Measurements from ENCODE around the gene PHC2. TPM values are rescaled to one million over a fixed set of nuclear protein-coding genes. Genes with fewer than 3 reads are reported as not detected.
A peak's percentile ranks its signal among the peaks of the same experiment; 100 is the strongest.

PHC2 gene
- total RNA-seq, 1 donor from 2014 or later: 135 TPM

- H3K27ac Mint-ChIP-seq: no peak overlapping the region
- no peak for DNase-seq (ENCODE audit: low spot score, unreplicated experiment)
- H3K4me3 Mint-ChIP-seq (ENCODE audit: low read depth): no peak overlapping the region
- H3K4me1 Mint-ChIP-seq (ENCODE audit: low read depth): peaks cover 47% of the 10 kb centered on the region
- TF ChIP-seq, protein P1, sequence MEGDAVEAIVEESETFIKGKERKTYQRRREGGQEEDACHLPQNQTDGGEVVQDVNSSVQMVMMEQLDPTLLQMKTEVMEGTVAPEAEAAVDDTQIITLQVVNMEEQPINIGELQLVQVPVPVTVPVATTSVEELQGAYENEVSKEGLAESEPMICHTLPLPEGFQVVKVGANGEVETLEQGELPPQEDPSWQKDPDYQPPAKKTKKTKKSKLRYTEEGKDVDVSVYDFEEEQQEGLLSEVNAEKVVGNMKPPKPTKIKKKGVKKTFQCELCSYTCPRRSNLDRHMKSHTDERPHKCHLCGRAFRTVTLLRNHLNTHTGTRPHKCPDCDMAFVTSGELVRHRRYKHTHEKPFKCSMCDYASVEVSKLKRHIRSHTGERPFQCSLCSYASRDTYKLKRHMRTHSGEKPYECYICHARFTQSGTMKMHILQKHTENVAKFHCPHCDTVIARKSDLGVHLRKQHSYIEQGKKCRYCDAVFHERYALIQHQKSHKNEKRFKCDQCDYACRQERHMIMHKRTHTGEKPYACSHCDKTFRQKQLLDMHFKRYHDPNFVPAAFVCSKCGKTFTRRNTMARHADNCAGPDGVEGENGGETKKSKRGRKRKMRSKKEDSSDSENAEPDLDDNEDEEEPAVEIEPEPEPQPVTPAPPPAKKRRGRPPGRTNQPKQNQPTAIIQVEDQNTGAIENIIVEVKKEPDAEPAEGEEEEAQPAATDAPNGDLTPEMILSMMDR (IDR thresholded peaks at IDR 0.05; ENCODE audit: unreplicated experiment): no peak
- no peaks in the 10 kb centered on the region for H3K27me3 Mint-ChIP-seq
- peaks cover 2% of the 10 kb centered on the region for H3K36me3 Mint-ChIP-seq (ENCODE audit: insufficient read depth)
- no peaks in the 10 kb centered on the region for H3K9me3 Mint-ChIP-seq (ENCODE audit: low read depth)
Observed at GRCh38 chr1:33366762-33367484, 64.0 kb downstream of the PHC2 start.

DNA sequence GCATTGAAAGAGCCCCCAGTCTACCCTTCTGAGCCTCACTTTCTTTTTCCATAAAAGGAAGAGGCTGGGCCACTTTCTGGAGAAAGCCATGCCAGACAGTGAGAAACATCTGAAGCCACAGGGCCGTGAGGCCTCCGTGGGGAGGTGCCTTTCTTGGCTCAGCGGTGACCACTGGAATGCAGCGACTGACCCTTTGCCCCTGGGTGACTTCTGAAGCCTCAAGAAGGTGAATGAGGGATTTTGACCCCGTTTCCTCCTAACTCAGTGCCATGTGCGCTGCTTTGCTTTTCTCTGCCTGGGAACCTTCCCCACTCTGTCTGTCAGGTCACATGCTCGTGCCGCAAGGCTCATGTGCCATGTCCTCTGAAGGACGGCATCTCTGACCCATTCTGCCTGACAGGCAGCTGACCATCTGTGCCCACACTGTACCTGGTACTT lies 65.3 kb downstream of the PHC2 start:
- no peaks in the 10 kb centered on the region for H3K9me3 Mint-ChIP-seq (ENCODE audit: low read depth)
- no peak for DNase-seq (ENCODE audit: low spot score, unreplicated experiment)
- no peaks in the 10 kb centered on the region for H3K27me3 Mint-ChIP-seq
- H3K4me3 Mint-ChIP-seq (ENCODE audit: low read depth): no peak overlapping the region
- TF ChIP-seq, protein P1 (IDR thresholded peaks at IDR 0.05; ENCODE audit: unreplicated experiment): no peak
- no peaks in the 10 kb centered on the region for H3K36me3 Mint-ChIP-seq (ENCODE audit: insufficient read depth)
- peaks cover 58% of the 10 kb centered on the region for H3K4me1 Mint-ChIP-seq (ENCODE audit: low read depth)
- peak overlapping the region; percentile 95 for H3K27ac Mint-ChIP-seq

GRCh38 chr1:33364565-33364918 lies 66.4 kb downstream of the PHC2 start:
- H3K36me3 Mint-ChIP-seq (ENCODE audit: insufficient read depth): peaks cover 2% of the 10 kb centered on the region
- peak overlapping the region; percentile 19 for H3K4me3 Mint-ChIP-seq (ENCODE audit: low read depth)
- TF ChIP-seq, protein P1 (IDR thresholded peaks at IDR 0.05; ENCODE audit: unreplicated experiment): no peak
- no peaks in the 10 kb centered on the region for H3K9me3 Mint-ChIP-seq (ENCODE audit: low read depth)
- no peaks in the 10 kb centered on the region for H3K27me3 Mint-ChIP-seq
- H3K27ac Mint-ChIP-seq: peak overlapping the region; percentile 95
- peaks cover 58% of the 10 kb centered on the region for H3K4me1 Mint-ChIP-seq (ENCODE audit: low read depth)
- no peak for DNase-seq (ENCODE audit: low spot score, unreplicated experiment)

- no peaks in the 10 kb centered on the region for H3K27me3 Mint-ChIP-seq
- peaks cover 58% of the 10 kb centered on the region for H3K4me1 Mint-ChIP-seq (ENCODE audit: low read depth)
- peaks cover 4% of the 10 kb centered on the region for H3K36me3 Mint-ChIP-seq (ENCODE audit: insufficient read depth)
- no peaks in the 10 kb centered on the region for H3K9me3 Mint-ChIP-seq (ENCODE audit: low read depth)
- H3K4me3 Mint-ChIP-seq (ENCODE audit: low read depth): peak overlapping the region; percentile 67
- TF ChIP-seq, protein P1 (IDR thresholded peaks at IDR 0.05; ENCODE audit: unreplicated experiment): no peak
- peak overlapping the region; percentile 95 for H3K27ac Mint-ChIP-seq
- DNase-seq (ENCODE audit: low spot score, unreplicated experiment): no peak
Observed at GRCh38 chr1:33363470-33363861, 67.4 kb downstream of the PHC2 start.

DNA sequence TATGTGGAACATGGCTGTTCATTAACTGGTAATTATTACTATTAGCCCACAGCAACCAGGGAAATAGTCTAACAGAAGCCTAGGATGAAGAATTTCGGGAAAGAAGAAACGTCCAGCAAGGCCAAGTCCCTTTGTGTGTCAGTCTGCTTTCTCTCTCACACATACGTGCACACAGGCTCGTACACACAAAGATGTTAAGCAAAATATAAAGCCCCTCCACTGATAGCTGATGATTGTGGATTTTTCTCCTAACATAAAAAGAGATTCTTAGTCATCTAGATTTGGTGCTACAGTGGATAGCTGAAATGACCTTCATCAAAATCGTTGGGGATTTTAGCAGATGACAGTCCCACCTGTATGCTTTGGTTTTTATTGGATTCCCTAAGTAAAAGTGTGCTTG lies 67.9 kb downstream of the PHC2 start:
- H3K4me3 Mint-ChIP-seq (ENCODE audit: low read depth): peak overlapping the region; percentile 67
- H3K27me3 Mint-ChIP-seq: no peaks in the 10 kb centered on the region
- peaks cover 60% of the 10 kb centered on the region for H3K4me1 Mint-ChIP-seq (ENCODE audit: low read depth)
- no peaks in the 10 kb centered on the region for H3K9me3 Mint-ChIP-seq (ENCODE audit: low read depth)
- DNase-seq (ENCODE audit: low spot score, unreplicated experiment): no peak
- peaks cover 4% of the 10 kb centered on the region for H3K36me3 Mint-ChIP-seq (ENCODE audit: insufficient read depth)
- TF ChIP-seq, protein P1 (IDR thresholded peaks at IDR 0.05; ENCODE audit: unreplicated experiment): no peak
- peak overlapping the region; percentile 95 for H3K27ac Mint-ChIP-seq

All from progenitor cell of endocrine pancreas (in vitro differentiated cells).